Measurements from ENCODE around the gene TSNAX. TPM values are rescaled to one million over a fixed set of nuclear protein-coding genes. Genes with fewer than 3 reads are reported as not detected.

TSNAX gene
- total and polyA plus RNA-seq, 9 of the 15 experiments (the other 6 are each of a cell fraction or from before 2014, with no cell fraction given), result 33.8 to 102 (median 61.2) TPM

GRCh38 chr1:231563247-231563646 is 34.8 kb downstream of the TSNAX start (continued):
- peak; percentile 77 for TF ChIP-seq RBM25 (IDR thresholded peaks at IDR 0.05; ENCODE audit: low read depth, low read length, severe bottlenecking)
- no peak for TF ChIP-seq ZNF551 (CRISPR knock-in tag; IDR thresholded peaks at IDR 0.05)
- 0 out of 2 replicates have a peak, but pooled peaks have one; percentile 26 for TF ChIP-seq ESRRA (IDR thresholded peaks at IDR 0.05; ENCODE audit: borderline replicate concordance, low read depth)
- TF ChIP-seq NCOA2 (IDR thresholded peaks at IDR 0.05; ENCODE audit: partially characterized antibody in 2 of 2), result no peak
- TF ChIP-seq MYNN (IDR thresholded peaks at IDR 0.05), result no peak
- no peak for TF ChIP-seq MYNN (CRISPR knock-in tag; IDR thresholded peaks at IDR 0.05)
- TF ChIP-seq TFAM (CRISPR knock-in tag; conservative IDR thresholded peaks at IDR 0.05), result no peak
- no peak for TF ChIP-seq MED1 (CRISPR knock-in tag; IDR thresholded peaks at IDR 0.05; ENCODE audit: borderline replicate concordance)
- no peak for TF ChIP-seq CTCFL (IDR thresholded peaks at IDR 0.05; ENCODE audit: borderline replicate concordance, insufficient read depth, low read depth, low read length, poor library complexity, severe bottlenecking)
- TF ChIP-seq ADNP (tag; IDR thresholded peaks at IDR 0.05), result peak; percentile 65; the same call in 1 of the 2 replicates
- TF ChIP-seq NFIC (IDR thresholded peaks at IDR 0.05), result peak; percentile 74
- no peak for TF ChIP-seq TCFL5 (CRISPR knock-in tag; conservative IDR thresholded peaks at IDR 0.05)
- peak; percentile 55; the same call in 1 of the 2 replicates for TF ChIP-seq BCOR (IDR thresholded peaks at IDR 0.05)
- no peak for TF ChIP-seq ZNF23 (CRISPR knock-in tag; IDR thresholded peaks at IDR 0.05)
- no peak for TF ChIP-seq GABPB2 (CRISPR knock-in tag; conservative IDR thresholded peaks at IDR 0.05)
- no peak for TF ChIP-seq TBL1XR1 (IDR thresholded peaks at IDR 0.05; ENCODE audit: low read length in 2 of 2)
